WTC11 (cell line): ENCODE measurements around the gene ZBTB20. TPM values are rescaled to one million over a fixed set of nuclear protein-coding genes. Genes with fewer than 3 reads are reported as not detected.

Source experiments
- ATAC-seq: fragments of 200-7000 bp; cut with Tn5 transposase; 2 replicates; pipeline ENCODE4 v1.10.0; 2021; ENCODE audit warnings: mild to moderate bottlenecking, moderate library complexity
- CTCF ChIA-PET: fragments of 300-600 bp; sonication (Branson Sonifier 250); formaldehyde crosslinking; loops from one replicate; lab custom pipeline; 2021; ENCODE audit warnings: antibody characterized with exemption; lab: Charles Lee
- POLR2A ChIA-PET: fragments of 350-600 bp; sonication (Branson Sonifier 250); formaldehyde crosslinking; loops from one replicate; lab custom pipeline; 2021; ENCODE audit warnings: antibody characterized with exemption; lab: Charles Lee
- DNase-seq: peaks from one replicate; pipeline ENCODE4 v3.0.0; 2021; ENCODE audit warnings: low spot score
- H3K27ac Mint-ChIP-seq: 2 replicates; pipeline ENCODE4 v1.8.0; 2021; ENCODE audit warnings: mixed read lengths
- H3K27me3 Mint-ChIP-seq: 2 replicates; pipeline ENCODE4 v1.8.0; 2021; ENCODE audit warnings: low read depth, mild to moderate bottlenecking, moderate library complexity, mixed read lengths
- H3K36me3 Mint-ChIP-seq: 2 replicates; pipeline ENCODE4 v1.8.0; 2021; ENCODE audit warnings: mixed read lengths
- H3K4me1 Mint-ChIP-seq: 2 replicates; pipeline ENCODE4 v1.8.0; 2022; ENCODE audit warnings: mixed read lengths
- H3K4me3 Mint-ChIP-seq: 2 replicates; pipeline ENCODE4 v1.8.0; 2021; ENCODE audit warnings: mild to moderate bottlenecking, moderate library complexity, mixed read lengths
- H3K9me3 Mint-ChIP-seq: 2 replicates; pipeline ENCODE4 v1.8.0; 2021; ENCODE audit warnings: mixed read lengths
- ATF1 ChIP-seq: sonication (generic); formaldehyde crosslinking; IDR thresholded peaks from 2 replicates; pipeline ENCODE4 v1.8.1; 2023; ENCODE audit warnings: mild to moderate bottlenecking, moderate library complexity, missing genetic modification reagents
- CREM ChIP-seq: sonication (generic); formaldehyde crosslinking; IDR thresholded peaks from 2 replicates; pipeline ENCODE4 v1.8.1; 2022; ENCODE audit warnings: mild to moderate bottlenecking, missing genetic modification reagents, moderate library complexity
- EMX1 ChIP-seq: fragments of 250-450 bp; sonication (Bioruptor Pico); IDR thresholded peaks from 2 replicates; pipeline ENCODE4 v1.8.0; 2021; ENCODE audit warnings: mild to moderate bottlenecking
- FOXJ3 ChIP-seq: sonication (generic); formaldehyde crosslinking; IDR thresholded peaks from 2 replicates; pipeline ENCODE4 v1.9.0; 2021; ENCODE audit warnings: missing genetic modification reagents, mild to moderate bottlenecking, borderline replicate concordance
- FOXP1 ChIP-seq: sonication (generic); formaldehyde crosslinking; IDR thresholded peaks from 2 replicates; pipeline ENCODE4 v1.8.0; 2022; ENCODE audit warnings: missing genetic modification reagents, mild to moderate bottlenecking, moderate library complexity, borderline replicate concordance
- HMGA2 ChIP-seq: fragments of 250-450 bp; sonication (Bioruptor Pico); IDR thresholded peaks from 2 replicates; pipeline ENCODE4 v1.4.0; 2021; ENCODE audit warnings: mild to moderate bottlenecking, moderate library complexity
- IRF2 ChIP-seq: sonication (generic); formaldehyde crosslinking; IDR thresholded peaks from 2 replicates; pipeline ENCODE4 v1.8.0; 2022; ENCODE audit warnings: low read depth, missing genetic modification reagents, borderline replicate concordance
- KAT7 ChIP-seq: sonication (generic); formaldehyde crosslinking; IDR thresholded peaks from 2 replicates; pipeline ENCODE4 v1.8.1; 2023; ENCODE audit warnings: missing genetic modification reagents, mild to moderate bottlenecking, borderline replicate concordance
- MYBL2 ChIP-seq: sonication (generic); formaldehyde crosslinking; IDR thresholded peaks from 2 replicates; pipeline ENCODE4 v1.8.1; 2023; ENCODE audit warnings: mild to moderate bottlenecking, moderate library complexity, missing genetic modification reagents
- NFATC4 ChIP-seq: fragments of 250-450 bp; sonication (Bioruptor Pico); IDR thresholded peaks from 2 replicates; pipeline ENCODE4 v1.9.0; 2021; ENCODE audit warnings: mild to moderate bottlenecking
- NR2C2 ChIP-seq: sonication (generic); formaldehyde crosslinking; IDR thresholded peaks from 2 replicates; pipeline ENCODE4 v1.8.0; 2022; ENCODE audit warnings: mild to moderate bottlenecking, missing genetic modification reagents
- PRRX2 ChIP-seq: fragments of 250-450 bp; sonication (Bioruptor Pico); IDR thresholded peaks from 2 replicates; pipeline ENCODE4 v1.8.0; 2021; ENCODE audit warnings: mild to moderate bottlenecking
- TP53 ChIP-seq: sonication (generic); formaldehyde crosslinking; IDR thresholded peaks from 2 replicates; pipeline ENCODE4 v1.8.1; 2023; ENCODE audit warnings: mild to moderate bottlenecking, missing genetic modification reagents
- ZNF121 ChIP-seq: sonication (generic); formaldehyde crosslinking; IDR thresholded peaks from 2 replicates; pipeline ENCODE4 v1.8.0; 2023; ENCODE audit warnings: missing genetic modification reagents
- ZNF232 ChIP-seq: sonication (generic); formaldehyde crosslinking; IDR thresholded peaks from 2 replicates; pipeline ENCODE4 v1.8.0; 2022; ENCODE audit warnings: mild to moderate bottlenecking, missing genetic modification reagents
- ZNF263 ChIP-seq: sonication (generic); formaldehyde crosslinking; IDR thresholded peaks from 2 replicates; pipeline ENCODE4 v1.8.1; 2022; ENCODE audit warnings: low read depth, mild to moderate bottlenecking, moderate library complexity, missing genetic modification reagents
- total RNA-seq: library from RNA; stranded (reverse); gene quantifications from 3 replicates; pipeline ENCODE4 v1.2.3, GENCODE V29; 2021
- TF ChIP-seq, protein P1 (sequence below): sonication (generic); formaldehyde crosslinking; IDR thresholded peaks from 2 replicates; pipeline ENCODE4 v1.8.1; 2022; ENCODE audit warnings: low read depth, missing genetic modification reagents, borderline replicate concordance
- TF ChIP-seq, protein P2 (sequence below): sonication (generic); formaldehyde crosslinking; IDR thresholded peaks from 2 replicates; pipeline ENCODE4 v1.8.1; 2022; ENCODE audit warnings: low read depth, mild to moderate bottlenecking, moderate library complexity, missing genetic modification reagents, borderline replicate concordance
- TF ChIP-seq, protein P3 (sequence below): sonication (generic); formaldehyde crosslinking; IDR thresholded peaks from 2 replicates; pipeline ENCODE4 v1.8.0; 2023; ENCODE audit warnings: mild to moderate bottlenecking, missing genetic modification reagents
- TF ChIP-seq, protein P4 (sequence below): sonication (generic); formaldehyde crosslinking; IDR thresholded peaks from 2 replicates; pipeline ENCODE4 v1.8.0; 2023; ENCODE audit warnings: missing genetic modification reagents
- TF ChIP-seq, protein P5 (sequence below): sonication (generic); formaldehyde crosslinking; IDR thresholded peaks from 2 replicates; pipeline ENCODE4 v1.8.1; 2023; ENCODE audit warnings: mild to moderate bottlenecking, missing genetic modification reagents, borderline replicate concordance

ZBTB20 gene
- total RNA-seq, 1 experiment from 2014 or later = 1.5 TPM

DNA sequence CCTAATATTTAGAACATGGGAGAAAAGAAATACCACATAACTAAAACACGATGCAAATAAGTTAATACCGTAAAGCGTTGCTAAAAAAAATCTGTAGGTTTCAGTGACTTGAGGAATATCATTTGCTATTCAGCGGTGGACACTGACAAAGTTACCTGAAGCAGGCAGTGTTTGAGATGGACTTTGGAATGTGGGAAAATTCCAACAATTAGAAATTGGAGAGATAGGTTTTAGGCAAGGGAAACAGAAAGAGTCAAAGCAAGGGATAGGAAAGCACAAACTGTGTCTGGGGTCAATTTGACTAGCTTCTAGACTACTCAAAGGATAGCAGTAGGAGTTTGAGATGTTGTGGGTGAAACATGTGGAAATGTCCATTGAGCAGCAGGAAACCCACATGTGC, 680.3 kb downstream of the ZBTB20 start (continued):
- TF ChIP-seq ZNF263 (CRISPR knock-in tag) (no peak), PRRX2 (CRISPR knock-in tag) (no peak), MYBL2 (no peak), NR2C2 (CRISPR knock-in tag) (no peak), KAT7 (no peak), FOXJ3 (CRISPR knock-in tag) (no peak)
- TF ChIP-seq, protein P1, sequence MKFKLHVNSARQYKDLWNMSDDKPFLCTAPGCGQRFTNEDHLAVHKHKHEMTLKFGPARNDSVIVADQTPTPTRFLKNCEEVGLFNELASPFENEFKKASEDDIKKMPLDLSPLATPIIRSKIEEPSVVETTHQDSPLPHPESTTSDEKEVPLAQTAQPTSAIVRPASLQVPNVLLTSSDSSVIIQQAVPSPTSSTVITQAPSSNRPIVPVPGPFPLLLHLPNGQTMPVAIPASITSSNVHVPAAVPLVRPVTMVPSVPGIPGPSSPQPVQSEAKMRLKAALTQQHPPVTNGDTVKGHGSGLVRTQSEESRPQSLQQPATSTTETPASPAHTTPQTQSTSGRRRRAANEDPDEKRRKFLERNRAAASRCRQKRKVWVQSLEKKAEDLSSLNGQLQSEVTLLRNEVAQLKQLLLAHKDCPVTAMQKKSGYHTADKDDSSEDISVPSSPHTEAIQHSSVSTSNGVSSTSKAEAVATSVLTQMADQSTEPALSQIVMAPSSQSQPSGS (CRISPR knock-in tag) = no peak
- TF ChIP-seq, all 79 proteins: peak for 0

DNA sequence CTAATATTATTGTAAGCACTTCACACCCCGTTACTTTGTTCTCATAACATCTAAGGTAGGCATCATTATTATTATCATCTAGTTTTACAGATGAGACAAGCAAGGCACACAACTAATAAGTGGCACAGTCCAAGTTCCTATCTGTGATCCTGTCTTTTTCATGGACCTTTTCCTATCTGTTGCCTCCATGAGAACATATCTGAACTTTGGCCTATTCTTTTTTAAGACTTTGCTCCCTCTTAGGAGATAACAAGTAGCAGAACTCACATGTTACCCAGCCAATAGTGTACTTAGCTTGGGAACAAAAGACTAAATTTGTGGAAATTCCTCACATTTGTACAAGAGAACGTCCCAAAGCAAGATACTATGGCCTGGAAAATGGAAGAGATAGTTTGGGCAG, 680.8 kb downstream of the ZBTB20 start:
- ATAC-seq (no peak), DNase-seq (no peak)
- no peak for TF ChIP-seq CREM
- no peak for TF ChIP-seq EMX1 (CRISPR knock-in tag)
- no peak for TF ChIP-seq ATF1 (CRISPR knock-in tag)
- TF ChIP-seq FOXP1 (CRISPR knock-in tag) = no peak
- TF ChIP-seq, protein P2, sequence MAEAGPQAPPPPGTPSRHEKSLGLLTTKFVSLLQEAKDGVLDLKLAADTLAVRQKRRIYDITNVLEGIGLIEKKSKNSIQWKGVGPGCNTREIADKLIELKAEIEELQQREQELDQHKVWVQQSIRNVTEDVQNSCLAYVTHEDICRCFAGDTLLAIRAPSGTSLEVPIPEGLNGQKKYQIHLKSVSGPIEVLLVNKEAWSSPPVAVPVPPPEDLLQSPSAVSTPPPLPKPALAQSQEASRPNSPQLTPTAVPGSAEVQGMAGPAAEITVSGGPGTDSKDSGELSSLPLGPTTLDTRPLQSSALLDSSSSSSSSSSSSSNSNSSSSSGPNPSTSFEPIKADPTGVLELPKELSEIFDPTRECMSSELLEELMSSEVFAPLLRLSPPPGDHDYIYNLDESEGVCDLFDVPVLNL = no peak
- TF ChIP-seq, protein P3, sequence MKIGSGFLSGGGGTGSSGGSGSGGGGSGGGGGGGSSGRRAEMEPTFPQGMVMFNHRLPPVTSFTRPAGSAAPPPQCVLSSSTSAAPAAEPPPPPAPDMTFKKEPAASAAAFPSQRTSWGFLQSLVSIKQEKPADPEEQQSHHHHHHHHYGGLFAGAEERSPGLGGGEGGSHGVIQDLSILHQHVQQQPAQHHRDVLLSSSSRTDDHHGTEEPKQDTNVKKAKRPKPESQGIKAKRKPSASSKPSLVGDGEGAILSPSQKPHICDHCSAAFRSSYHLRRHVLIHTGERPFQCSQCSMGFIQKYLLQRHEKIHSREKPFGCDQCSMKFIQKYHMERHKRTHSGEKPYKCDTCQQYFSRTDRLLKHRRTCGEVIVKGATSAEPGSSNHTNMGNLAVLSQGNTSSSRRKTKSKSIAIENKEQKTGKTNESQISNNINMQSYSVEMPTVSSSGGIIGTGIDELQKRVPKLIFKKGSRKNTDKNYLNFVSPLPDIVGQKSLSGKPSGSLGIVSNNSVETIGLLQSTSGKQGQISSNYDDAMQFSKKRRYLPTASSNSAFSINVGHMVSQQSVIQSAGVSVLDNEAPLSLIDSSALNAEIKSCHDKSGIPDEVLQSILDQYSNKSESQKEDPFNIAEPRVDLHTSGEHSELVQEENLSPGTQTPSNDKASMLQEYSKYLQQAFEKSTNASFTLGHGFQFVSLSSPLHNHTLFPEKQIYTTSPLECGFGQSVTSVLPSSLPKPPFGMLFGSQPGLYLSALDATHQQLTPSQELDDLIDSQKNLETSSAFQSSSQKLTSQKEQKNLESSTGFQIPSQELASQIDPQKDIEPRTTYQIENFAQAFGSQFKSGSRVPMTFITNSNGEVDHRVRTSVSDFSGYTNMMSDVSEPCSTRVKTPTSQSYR (CRISPR knock-in tag) = no peak
- TF ChIP-seq HMGA2 (CRISPR knock-in tag) = no peak
- TF ChIP-seq ZNF121 (CRISPR knock-in tag) = no peak
- TF ChIP-seq, protein P4, sequence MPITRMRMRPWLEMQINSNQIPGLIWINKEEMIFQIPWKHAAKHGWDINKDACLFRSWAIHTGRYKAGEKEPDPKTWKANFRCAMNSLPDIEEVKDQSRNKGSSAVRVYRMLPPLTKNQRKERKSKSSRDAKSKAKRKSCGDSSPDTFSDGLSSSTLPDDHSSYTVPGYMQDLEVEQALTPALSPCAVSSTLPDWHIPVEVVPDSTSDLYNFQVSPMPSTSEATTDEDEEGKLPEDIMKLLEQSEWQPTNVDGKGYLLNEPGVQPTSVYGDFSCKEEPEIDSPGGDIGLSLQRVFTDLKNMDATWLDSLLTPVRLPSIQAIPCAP = no peak
- TF ChIP-seq TP53 (CRISPR knock-in tag) = no peak
- no peak for TF ChIP-seq PRRX2 (CRISPR knock-in tag)
- Mint-ChIP-seq H3K9me3 (no peaks in the 10 kb centered on the region), H3K27me3 (no peaks in the 10 kb centered on the region), H3K4me3 (no peak overlapping the region), H3K4me1 (peaks cover 6% of the 10 kb centered on the region), H3K36me3 (no peaks in the 10 kb centered on the region), H3K27ac (no peak overlapping the region)
- ChIA-PET POLR2A (no interaction called here), CTCF (no interaction called here)

DNA sequence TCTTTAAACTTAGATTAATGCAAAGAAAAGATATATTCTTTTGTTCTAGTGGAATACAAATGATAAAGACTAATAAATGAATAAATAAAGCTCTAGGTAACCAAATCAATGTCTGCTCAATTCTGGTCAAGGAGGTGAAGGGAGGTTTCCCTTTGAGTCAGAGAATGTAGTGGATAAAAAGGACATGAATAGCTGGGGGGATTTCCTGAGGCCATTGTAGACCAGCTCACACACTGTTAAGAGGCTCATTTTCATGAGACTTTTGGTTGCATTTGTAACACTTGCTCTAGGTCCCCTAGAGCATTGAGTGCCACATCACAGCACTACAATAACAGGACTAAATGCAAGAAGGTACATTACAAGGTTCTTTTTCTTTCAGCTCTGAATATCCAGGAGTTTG, 682.5 kb downstream of the ZBTB20 start:
- no peaks in the 10 kb centered on the region for H3K36me3 Mint-ChIP-seq
- POLR2A ChIA-PET = no interaction called here
- no peaks in the 10 kb centered on the region for H3K27me3 Mint-ChIP-seq
- H3K9me3 Mint-ChIP-seq = no peaks in the 10 kb centered on the region
- H3K4me1 Mint-ChIP-seq = peaks cover 6% of the 10 kb centered on the region
- ATAC-seq (no peak; the same call in 1 of the 2 replicates), DNase-seq (no peak)
- CTCF ChIA-PET = interaction anchor here (0.9 to 1.2 kb wide), 3 partner anchors 17 to 80 kb away, joined by 3 read pairs; no protein-coding TSS in a partner anchor
- no peak overlapping the region for H3K4me3 Mint-ChIP-seq
- no peak overlapping the region for H3K27ac Mint-ChIP-seq
- no peak for TF ChIP-seq ZNF232 (CRISPR knock-in tag)
- no peak for TF ChIP-seq IRF2
- TF ChIP-seq TP53 (CRISPR knock-in tag) = no peak
- TF ChIP-seq, protein P3 (CRISPR knock-in tag) = no peak
- no peak for TF ChIP-seq NFATC4 (CRISPR knock-in tag)
- no peak for TF ChIP-seq CREM
- TF ChIP-seq KAT7 = no peak
- TF ChIP-seq, protein P5, sequence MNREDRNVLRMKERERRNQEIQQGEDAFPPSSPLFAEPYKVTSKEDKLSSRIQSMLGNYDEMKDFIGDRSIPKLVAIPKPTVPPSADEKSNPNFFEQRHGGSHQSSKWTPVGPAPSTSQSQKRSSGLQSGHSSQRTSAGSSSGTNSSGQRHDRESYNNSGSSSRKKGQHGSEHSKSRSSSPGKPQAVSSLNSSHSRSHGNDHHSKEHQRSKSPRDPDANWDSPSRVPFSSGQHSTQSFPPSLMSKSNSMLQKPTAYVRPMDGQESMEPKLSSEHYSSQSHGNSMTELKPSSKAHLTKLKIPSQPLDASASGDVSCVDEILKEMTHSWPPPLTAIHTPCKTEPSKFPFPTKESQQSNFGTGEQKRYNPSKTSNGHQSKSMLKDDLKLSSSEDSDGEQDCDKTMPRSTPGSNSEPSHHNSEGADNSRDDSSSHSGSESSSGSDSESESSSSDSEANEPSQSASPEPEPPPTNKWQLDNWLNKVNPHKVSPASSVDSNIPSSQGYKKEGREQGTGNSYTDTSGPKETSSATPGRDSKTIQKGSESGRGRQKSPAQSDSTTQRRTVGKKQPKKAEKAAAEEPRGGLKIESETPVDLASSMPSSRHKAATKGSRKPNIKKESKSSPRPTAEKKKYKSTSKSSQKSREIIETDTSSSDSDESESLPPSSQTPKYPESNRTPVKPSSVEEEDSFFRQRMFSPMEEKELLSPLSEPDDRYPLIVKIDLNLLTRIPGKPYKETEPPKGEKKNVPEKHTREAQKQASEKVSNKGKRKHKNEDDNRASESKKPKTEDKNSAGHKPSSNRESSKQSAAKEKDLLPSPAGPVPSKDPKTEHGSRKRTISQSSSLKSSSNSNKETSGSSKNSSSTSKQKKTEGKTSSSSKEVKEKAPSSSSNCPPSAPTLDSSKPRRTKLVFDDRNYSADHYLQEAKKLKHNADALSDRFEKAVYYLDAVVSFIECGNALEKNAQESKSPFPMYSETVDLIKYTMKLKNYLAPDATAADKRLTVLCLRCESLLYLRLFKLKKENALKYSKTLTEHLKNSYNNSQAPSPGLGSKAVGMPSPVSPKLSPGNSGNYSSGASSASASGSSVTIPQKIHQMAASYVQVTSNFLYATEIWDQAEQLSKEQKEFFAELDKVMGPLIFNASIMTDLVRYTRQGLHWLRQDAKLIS = no peak
